Measurements from ENCODE around the gene PHLPP1. TPM values are rescaled to one million over a fixed set of nuclear protein-coding genes. Genes with fewer than 3 reads are reported as not detected.
A peak's percentile ranks its signal among the peaks of the same experiment; 100 is the strongest.

PHLPP1 gene
- total RNA-seq, 1 donor from 2014 or later: 5.1 TPM

DNA sequence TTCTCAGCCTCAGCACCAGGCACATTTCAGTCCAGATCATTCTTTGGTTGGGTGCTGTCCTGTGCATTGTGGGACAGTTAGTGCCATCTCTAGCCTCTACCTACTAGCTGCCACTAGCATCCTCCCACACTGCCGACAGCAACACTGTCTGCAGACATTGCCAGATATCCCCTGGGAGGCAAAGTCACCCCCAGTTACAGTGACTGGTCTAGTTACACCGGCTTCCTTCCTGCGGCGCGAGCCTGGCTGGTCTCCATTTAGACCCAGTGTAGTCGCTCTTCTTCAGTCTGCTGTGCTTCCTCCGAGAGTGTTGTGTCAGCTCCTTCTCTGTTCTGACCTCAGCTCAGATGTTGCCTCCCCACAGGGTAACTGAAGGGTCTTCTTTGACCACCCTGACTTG lies 283.1 kb downstream of the PHLPP1 start:
- ATAC-seq (no peak), DNase-seq (ENCODE audit: missing footprints) (no peak)
- intact Hi-C loops (cut with DNase I): no loop called here

DNA sequence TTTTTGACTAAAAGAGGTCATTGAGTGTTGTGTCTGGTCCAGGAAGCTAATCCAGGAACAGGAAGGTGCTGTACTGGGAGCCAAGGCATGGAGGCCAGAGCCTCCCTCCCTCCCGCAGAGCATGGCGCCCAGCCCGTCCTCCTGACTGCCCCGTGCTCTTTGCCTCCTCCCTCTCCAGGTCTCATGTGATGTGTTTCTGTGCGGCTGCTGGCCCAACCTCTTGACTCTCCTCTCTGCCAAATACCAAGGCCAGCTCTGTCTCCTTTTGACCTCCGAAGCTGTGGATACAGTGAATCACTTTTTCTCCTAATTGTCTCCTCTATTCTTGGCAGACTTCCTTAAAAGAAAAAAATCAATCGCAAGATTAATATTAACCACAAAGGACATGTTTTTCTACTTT lies 284.1 kb downstream of the PHLPP1 start:
- intact Hi-C loops (cut with DNase I): no loop called here
- ATAC-seq: peak; percentile 87

GRCh38 chr18:62999921-63000320 lies 284.6 kb downstream of the PHLPP1 start:
- ATAC-seq (no peak), DNase-seq (ENCODE audit: missing footprints) (no peak)
- intact Hi-C loops (cut with DNase I): no loop called here

More for the DNA sequence above, 284.1 kb downstream of the PHLPP1 start:
- no peak for DNase-seq (ENCODE audit: missing footprints)

DNA sequence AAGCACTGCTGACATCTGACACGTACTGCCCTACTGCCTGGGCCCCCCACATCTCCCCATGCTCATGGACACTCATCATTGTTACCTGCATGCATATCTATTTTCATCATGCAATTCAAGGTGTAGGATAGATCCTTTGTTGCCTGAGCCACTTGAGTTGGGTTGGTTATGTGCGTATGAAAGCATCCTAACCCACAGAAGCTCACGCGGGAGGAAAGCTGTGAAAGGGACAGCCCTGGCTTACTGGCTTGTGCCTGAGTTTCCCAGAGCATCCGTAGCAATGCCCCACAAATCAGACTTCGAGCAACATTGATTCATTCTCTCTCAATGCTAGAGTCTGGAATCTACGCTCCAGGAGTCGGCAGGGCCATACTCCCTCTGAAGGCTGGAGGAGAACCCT lies 285.5 kb downstream of the PHLPP1 start:
- intact Hi-C loops (cut with DNase I): no loop called here
- no peak for ATAC-seq
- no peak for DNase-seq (ENCODE audit: missing footprints)

- ATAC-seq (no peak), DNase-seq (ENCODE audit: missing footprints) (no peak)
- intact Hi-C loops (cut with DNase I): no loop called here
Measured at GRCh38 chr18:63001861-63002260, 286.5 kb downstream of the PHLPP1 start.

DNA sequence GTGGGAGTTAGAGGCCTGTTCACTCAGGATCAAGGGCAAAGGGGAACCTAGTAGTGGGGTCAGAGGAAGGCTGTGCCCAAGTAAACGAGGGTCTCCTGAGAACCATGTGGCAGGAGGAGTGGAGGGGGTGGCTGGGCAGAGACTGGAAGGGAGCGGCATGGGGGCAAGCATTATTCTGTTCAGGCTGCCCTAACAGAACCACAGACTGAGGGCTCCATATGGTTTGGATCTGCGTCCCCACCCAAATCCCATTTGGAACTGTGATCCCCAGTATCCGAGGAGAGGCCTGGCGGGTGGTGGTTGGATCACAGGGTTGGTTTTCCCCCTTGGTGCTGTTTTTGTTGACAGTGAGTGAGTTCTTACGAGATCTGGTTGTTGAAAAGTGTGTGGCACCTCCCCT lies 287.0 kb downstream of the PHLPP1 start:
- DNase-seq (ENCODE audit: missing footprints): no peak
- intact Hi-C loops (cut with DNase I): no loop called here

GRCh38 chr18:63002803-63003445 lies 287.6 kb downstream of the PHLPP1 start:
- DNase-seq (ENCODE audit: missing footprints) (no peak), ATAC-seq (no peak)
- intact Hi-C loops (cut with DNase I): no loop called here

More for the DNA sequence above, 287.0 kb downstream of the PHLPP1 start:
- no peak for ATAC-seq

GRCh38 chr18:63003899-63004298 lies 288.6 kb downstream of the PHLPP1 start:
- DNase-seq (ENCODE audit: missing footprints) (no peak), ATAC-seq (no peak)
- intact Hi-C loops (cut with DNase I): no loop called here

DNA sequence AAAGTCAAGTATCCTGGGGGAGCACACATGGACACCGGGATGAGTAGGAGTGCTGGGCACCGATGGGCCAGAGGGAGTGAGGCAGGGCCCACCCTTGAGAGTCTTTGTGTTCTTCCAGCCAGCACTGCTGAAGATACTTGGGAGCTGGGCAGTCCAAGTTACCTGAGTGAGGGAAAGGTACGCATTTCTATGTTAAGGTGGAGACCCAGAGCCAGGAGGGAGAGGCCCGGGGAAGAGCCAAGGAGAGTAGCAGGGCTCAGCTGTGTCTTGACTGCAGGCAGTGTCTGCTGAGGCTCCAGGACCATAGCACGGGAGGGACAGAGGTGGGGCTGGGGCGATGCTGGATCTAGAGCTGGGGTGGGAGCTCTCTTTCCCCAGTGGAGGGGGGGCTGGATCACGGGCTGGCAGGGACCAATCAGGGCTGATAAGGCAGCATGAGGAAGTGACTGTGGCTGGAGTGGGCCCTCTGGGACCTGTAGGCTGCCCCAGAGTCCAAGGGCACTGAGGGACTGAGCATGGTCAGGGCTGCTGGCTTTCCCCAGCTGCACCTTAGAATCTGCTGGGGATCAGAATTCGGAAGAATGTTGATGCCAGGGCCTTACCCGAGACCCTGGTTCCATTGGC lies 289.2 kb downstream of the PHLPP1 start:
- no peak for ATAC-seq
- intact Hi-C loops (cut with DNase I): no loop called here
- DNase-seq (ENCODE audit: missing footprints): no peak

DNA sequence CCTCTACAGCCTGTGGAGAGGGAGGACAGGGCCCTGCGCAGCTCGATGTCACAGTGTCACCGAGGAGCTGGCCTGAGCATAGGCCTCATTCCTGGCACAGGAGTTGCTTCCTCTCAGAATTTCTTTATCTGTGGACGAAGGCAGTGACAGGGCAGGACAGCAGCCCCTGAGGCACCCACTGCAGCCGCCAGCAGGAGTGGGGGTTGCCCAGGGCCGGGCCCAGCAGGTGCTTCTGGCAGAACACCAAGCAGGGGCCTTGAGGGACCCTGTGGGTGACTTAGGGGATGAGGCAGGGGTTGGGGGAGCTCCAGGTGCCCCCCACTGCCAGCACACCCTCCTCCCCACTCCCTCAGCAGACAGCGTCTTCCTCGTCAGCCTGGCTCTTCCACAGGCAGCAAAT lies 290.0 kb downstream of the PHLPP1 start:
- intact Hi-C loops (cut with DNase I): no loop called here
- DNase-seq (ENCODE audit: missing footprints) (no peak), ATAC-seq (no peak)

DNA sequence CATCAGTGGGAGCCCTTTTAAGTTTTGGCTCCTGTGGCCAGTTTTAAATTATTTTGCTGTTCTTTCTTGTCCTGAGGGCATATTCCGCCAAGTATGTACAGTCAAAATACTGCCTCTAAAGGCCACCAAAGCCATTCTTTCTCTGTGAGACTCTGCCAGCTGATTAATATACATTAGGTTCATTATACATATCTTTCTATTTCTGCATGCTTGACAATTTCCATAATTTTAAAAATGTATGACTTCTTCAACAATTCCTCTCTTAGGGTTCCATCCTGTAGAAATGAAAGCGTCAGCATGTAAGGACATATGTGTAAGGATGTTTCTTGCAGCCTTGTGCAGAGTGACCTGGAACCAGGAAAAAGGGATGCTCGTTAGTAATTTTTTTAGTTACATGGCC lies 291.9 kb downstream of the PHLPP1 start:
- intact Hi-C loops (cut with DNase I): no loop called here
- ATAC-seq (no peak), DNase-seq (ENCODE audit: missing footprints) (no peak)

DNA sequence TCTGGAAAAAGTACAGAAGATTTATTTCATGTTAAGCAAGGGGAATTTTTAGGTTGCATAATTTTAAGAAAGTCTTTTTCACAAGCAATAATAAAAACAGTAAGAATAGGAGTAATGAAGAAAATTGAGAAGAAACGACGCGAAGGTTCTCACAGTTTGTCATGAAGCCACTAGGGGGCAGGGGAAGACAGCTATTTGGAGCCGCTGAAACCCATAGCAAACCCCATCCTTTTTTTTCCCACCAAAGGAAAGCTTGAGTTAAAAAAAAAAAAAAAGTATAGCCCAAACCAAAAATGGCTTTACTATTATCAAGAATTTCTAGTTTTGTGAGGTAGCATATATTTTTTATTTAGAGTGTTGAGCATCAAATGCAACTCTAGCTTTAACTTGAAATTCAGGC lies 300.9 kb downstream of the PHLPP1 start:
- ATAC-seq (no peak), DNase-seq (ENCODE audit: missing footprints) (peak; percentile 43)
- intact Hi-C loops (cut with DNase I): loop anchor here (1.0 to 5.0 kb wide), 3 partner anchors 139 to 421 kb away; no protein-coding TSS in a partner anchor

GRCh38 chr18:63017076-63017475 lies 301.7 kb downstream of the PHLPP1 start:
- ATAC-seq: no peak
- no peak for DNase-seq (ENCODE audit: missing footprints)
- intact Hi-C loops (cut with DNase I): loop anchor here (2.0 to 5.0 kb wide), 2 partner anchors 138 to 420 kb away; no protein-coding TSS in a partner anchor

GRCh38 chr18:63017977-63018376 lies 302.6 kb downstream of the PHLPP1 start:
- intact Hi-C loops (cut with DNase I): loop anchor here (2.0 to 5.0 kb wide), 2 partner anchors 137 to 419 kb away; no protein-coding TSS in a partner anchor
- DNase-seq (ENCODE audit: missing footprints): no peak
- ATAC-seq: no peak

GRCh38 chr18:63022429-63023022 lies 307.2 kb downstream of the PHLPP1 start:
- intact Hi-C loops (cut with DNase I): loop anchor here (5.0 kb wide), 1 partner anchor 240 kb away; no protein-coding TSS in a partner anchor
- no peak for ATAC-seq
- DNase-seq (ENCODE audit: missing footprints): no peak

DNA sequence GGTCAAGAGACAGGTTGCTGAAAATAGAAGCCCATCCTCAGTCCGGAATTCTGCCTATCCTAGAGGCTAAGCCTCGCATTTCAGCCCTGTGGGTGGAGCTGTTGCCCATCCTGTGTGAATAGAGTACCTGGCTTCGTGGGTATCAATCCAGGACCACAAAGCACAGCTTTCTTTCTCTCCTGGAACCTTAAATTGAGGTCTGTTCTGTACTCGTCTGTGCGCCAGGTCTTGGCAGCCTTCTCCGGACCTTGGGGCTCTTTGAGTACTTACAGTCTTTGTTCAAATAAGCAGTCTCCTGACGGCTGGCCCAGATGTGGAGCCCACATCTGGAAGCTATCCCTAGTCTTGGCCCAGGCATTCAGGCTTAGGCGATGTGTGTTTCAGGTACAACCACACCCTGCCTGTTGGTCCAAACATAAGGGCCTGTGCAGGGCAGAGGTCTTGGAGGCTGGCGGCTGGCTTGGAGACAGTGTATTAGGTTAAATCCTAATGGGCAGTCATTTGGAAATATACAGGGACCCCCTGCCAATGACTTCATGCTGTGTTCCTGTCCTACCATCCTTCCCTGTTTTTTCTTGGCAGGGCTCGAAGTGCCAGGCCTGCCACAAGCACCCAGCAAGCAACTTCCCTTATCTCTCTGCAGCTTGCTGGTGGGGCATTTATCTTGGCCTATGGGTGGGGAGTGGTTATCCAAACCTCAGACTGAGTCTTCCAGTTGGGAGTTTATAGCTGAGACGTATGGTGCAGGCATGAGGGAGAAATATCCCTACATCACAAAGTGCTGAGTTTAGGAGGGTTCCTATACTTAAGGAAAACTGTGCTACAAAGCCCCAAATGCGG lies 310.1 kb downstream of the PHLPP1 start:
- peak; percentile 39 for DNase-seq (ENCODE audit: missing footprints)
- ATAC-seq: peak; percentile 69
- intact Hi-C loops (cut with DNase I): loop anchor here (1.0 kb wide), 1 partner anchor 297 kb away; no protein-coding TSS in a partner anchor

DNA sequence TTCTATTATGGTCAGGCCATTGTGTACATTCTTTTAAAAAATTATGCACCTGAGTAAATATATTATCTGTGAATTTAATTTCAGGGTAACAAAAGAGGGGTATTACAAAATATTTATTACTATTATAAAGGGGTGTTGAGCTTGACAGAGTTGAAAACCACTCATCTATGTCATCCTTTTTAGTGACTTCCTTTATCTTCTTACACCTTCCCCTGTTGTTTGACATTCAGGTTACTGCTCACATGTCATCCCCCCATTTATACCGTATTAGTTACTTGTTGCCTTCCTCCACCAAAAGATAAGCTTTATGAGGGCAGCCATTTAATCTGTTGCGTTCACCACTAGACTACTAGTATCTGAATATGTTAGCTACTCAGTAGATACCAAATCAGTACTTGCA lies 313.0 kb downstream of the PHLPP1 start:
- intact Hi-C loops (cut with DNase I): no loop called here
- ATAC-seq: no peak
- DNase-seq (ENCODE audit: missing footprints): no peak

Measured in Right ventricle myocardium inferior (tissue), 1 donor.